Diencephalon (tissue), 1 donor: Measurements from ENCODE around the gene SLC25A29. TPM values are rescaled to one million over a fixed set of nuclear protein-coding genes. Genes with fewer than 3 reads are reported as not detected.

Experiments used
- small RNA-seq: library from RNA; depleted of rRNA; stranded (forward); fragments of <200 nt; gene quantifications from one replicate; pipeline ENCODE3, GENCODE V24; 2014
- total RNA-seq: library from RNA; depleted of rRNA; stranded (reverse); fragments of >200 nt; gene quantifications from one replicate; pipeline ENCODE4 v1.2.3, GENCODE V29; 2014

SLC25A29 gene, protein sequence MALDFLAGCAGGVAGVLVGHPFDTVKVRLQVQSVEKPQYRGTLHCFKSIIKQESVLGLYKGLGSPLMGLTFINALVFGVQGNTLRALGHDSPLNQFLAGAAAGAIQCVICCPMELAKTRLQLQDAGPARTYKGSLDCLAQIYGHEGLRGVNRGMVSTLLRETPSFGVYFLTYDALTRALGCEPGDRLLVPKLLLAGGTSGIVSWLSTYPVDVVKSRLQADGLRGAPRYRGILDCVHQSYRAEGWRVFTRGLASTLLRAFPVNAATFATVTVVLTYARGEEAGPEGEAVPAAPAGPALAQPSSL
- total RNA-seq, result 38.1 TPM

DNA sequence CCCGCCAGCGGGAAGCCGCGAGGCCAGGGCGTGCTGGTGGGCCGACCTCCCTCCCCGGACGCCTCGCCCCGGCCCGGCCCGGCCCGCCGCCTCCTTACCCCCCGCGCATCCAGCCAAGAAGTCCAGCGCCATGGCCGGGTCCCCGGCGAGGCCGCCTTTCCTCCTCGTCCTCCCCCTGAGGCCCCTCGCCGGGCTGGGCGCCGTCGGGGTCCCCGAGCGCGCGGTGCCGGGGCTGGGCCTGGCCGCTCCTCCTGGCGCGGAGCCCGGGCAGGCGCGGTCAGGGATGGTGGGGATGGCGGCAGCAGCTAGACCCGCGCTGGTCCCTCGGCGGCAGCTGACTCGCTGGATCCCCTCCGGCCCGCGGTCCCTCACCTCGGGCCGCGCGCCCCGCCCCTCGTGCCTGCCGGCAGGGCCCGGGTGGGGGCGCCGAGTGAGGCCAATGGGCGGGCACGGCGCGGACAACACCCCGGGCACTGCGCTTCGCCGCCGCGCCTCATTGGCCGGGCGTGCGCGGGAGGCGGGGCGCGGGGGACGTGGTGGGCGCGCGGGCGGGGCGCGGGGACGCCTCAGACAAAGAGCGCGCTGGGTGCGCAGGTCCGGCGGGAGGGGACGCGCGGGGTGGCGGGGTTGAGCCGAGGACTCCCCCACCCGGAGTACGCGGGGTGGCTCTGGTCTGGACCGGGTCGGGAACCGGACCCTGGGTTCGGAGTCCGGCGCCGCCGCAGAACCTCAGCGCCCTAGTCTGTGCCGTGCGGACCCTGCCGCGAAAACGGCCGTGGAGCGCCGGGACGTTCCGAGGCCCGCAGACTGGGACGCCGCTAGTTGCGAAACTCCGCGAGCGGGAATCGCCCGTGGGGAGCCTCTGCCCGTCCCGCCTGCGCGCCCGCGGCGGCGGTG is at the start of gene SLC25A29:
SLC25A29 (minus strand) TSS at position 344 of the 897 bp plus-strand sequence; CDS start at position 132, 212 bp downstream.

DNA sequence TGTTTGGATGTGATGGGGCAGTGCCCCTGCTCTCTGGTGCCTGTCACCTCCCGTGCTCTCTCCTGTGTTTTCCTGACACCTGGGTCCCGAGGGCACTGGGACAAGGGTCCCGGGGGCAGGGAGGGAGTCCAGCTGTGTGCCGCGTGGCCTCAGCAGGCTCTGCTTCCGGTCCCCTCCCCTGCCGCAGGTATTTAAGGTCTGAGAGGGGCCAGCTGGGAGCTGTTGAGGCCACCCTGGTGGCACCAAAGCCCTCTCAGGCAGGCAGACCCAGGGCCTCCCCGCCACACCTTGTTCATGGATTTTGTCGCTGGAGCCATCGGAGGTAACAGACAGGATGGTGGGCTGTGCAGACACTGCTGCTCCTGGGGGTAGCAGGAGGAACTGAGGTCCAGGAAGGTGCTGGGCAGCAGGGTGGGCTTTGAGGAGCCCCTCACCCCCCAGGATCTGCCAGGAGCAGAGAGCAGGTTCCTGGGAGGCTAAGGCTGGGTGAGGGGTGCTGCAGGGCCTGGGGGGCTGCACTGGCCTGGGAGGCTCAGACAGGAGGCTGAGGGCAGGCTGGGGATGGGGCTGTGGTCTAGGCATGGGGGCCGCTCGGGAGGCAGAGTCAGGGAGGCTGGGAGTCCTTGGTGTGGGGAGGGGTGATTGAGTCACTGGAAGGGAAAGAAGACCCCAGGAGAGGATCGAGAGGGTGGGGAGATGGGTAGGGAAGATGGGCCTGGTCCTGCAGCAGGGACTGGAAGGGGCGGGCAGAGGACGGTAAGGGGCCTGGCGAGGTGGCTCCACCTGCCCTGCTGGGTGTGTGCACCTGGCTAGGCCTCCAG is 17.1 kb upstream of the SLC25A29 start, which contains the start of gene SLC25A47:
SLC25A47 (plus strand) TSS at position 219 of the 821 bp plus-strand sequence; CDS start at position 295, 76 bp downstream.

Small RNAs within 50 kb of the gene (small RNA-seq; reads per million reads assigned to genes)
- 56.8 reads per million, percentile 96 among the genes with 10 or more reads in this experiment for gene MIR345
- not detected for gene RN7SL523P

Other genes starting within 250 kb of the SLC25A29 start
- 126 TPM for gene EVL, start 241.0 kb downstream of the SLC25A29 start, total RNA-seq
- gene DEGS2, start 146.8 kb downstream of the SLC25A29 start, total RNA-seq, result 1.6 TPM
- 46.8 TPM for gene YY1, start 67.3 kb downstream of the SLC25A29 start, total RNA-seq
- not detected for gene SLC25A47, start 16.9 kb upstream of the SLC25A29 start, total RNA-seq
- 12.9 TPM for gene WDR25, start 70.0 kb upstream of the SLC25A29 start, total RNA-seq